GM19328 (cell line): ENCODE results near the gene TRIB2.

Experiments
- ATAC-seq: cut with Tn5 transposase; IDR thresholded peaks from one replicate; pipeline ENCODE4 v1.9.1; 2021; ENCODE audit warnings: mild to moderate bottlenecking, moderate library complexity; ENCODE audit not compliant: unreplicated experiment

The TRIB2 gene

GRCh38 chr2:12737738-12738485 is 21.2 kb downstream of the TRIB2 start:
- no peak for ATAC-seq

- ATAC-seq: no peak
Measured at GRCh38 chr2:12739721-12740254, 23.1 kb downstream of the TRIB2 start.

- ATAC-seq: no peak
Measured at GRCh38 chr2:12741380-12741779, 24.6 kb downstream of the TRIB2 start.

- ATAC-seq: no peak
Measured at GRCh38 chr2:12742891-12743290, 26.2 kb downstream of the TRIB2 start.

GRCh38 chr2:12750166-12750905 is 33.6 kb downstream of the TRIB2 start:
- ATAC-seq: no peak

GRCh38 chr2:12754643-12755042 is 37.9 kb downstream of the TRIB2 start:
- ATAC-seq: no peak

- no peak for ATAC-seq
Measured at GRCh38 chr2:12755384-12755783, 38.6 kb downstream of the TRIB2 start.

GRCh38 chr2:12759248-12759647 is 42.5 kb downstream of the TRIB2 start:
- ATAC-seq: no peak

GRCh38 chr2:12761104-12761503 is 44.4 kb downstream of the TRIB2 start:
- no peak for ATAC-seq

- no peak for ATAC-seq
Measured at GRCh38 chr2:12762337-12762736, 45.6 kb downstream of the TRIB2 start.

- ATAC-seq: no peak
Measured at GRCh38 chr2:12762976-12763375, 46.2 kb downstream of the TRIB2 start.

GRCh38 chr2:12763486-12763885 is 46.8 kb downstream of the TRIB2 start:
- ATAC-seq: no peak

GRCh38 chr2:12764075-12764730 is 47.5 kb downstream of the TRIB2 start:
- no peak for ATAC-seq

- ATAC-seq: no peak
Measured at GRCh38 chr2:12764849-12765605, 48.3 kb downstream of the TRIB2 start.

- no peak for ATAC-seq
Measured at GRCh38 chr2:12766421-12766879, 49.7 kb downstream of the TRIB2 start.

GRCh38 chr2:12767541-12767940 is 50.8 kb downstream of the TRIB2 start:
- no peak for ATAC-seq

- ATAC-seq: no peak
Measured at GRCh38 chr2:12767996-12768624, 51.4 kb downstream of the TRIB2 start.

- no peak for ATAC-seq
Measured at GRCh38 chr2:12769492-12770105, 52.9 kb downstream of the TRIB2 start.

GRCh38 chr2:12770300-12770968 is 53.7 kb downstream of the TRIB2 start:
- no peak for ATAC-seq
